Measurements from ENCODE around the gene PGM1.

Gene PGM1

DNA sequence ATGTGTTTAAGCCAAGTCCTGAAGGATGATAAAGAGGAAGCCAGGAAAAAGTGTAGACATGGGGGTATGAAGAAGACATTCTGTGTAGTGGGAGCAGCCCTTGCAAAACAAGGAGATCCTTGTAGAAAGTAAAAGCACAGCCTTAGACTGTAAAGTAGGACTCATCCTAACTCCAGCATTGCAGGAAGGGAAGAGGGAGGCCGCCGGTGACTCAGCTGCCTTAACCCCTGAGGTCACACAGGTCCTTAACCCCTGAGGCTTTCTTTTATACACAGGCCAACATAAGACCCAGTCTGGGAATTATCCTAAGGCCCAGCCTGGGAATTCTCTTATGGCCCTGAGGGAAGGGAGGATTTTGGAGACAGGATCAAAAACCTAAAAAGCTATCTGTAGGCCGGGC lies 18.0 kb downstream of the PGM1 start:
- Histone ChIP-seq H3K9me2 (replicated peaks; ENCODE audit: low read depth, low read length) (no peaks in the 10 kb centered on the region), H3K27me3 (ENCODE audit: insufficient read depth, low read length, poor library complexity, severe bottlenecking) (no peaks in the 10 kb centered on the region), H3K4me2 (ENCODE audit: low read depth, low read length, poor library complexity, severe bottlenecking) (no peak overlapping the region), H3K9ac (ENCODE audit: low read depth, low read length, poor library complexity, severe bottlenecking) (no peak overlapping the region), H3K79me2 (ENCODE audit: insufficient read depth, low read length) (peaks cover 22% of the 10 kb centered on the region; the same call in 1 of the 2 replicates), H2AFZ (ENCODE audit: low read length) (no peak overlapping the region), H3K4me1 (ENCODE audit: insufficient read depth, low read length, poor library complexity, severe bottlenecking) (peaks cover 6% of the 10 kb centered on the region), H4K20me1 (ENCODE audit: insufficient read depth, low read length, poor library complexity, severe bottlenecking) (peaks cover 8% of the 10 kb centered on the region), H3F3A (ENCODE audit: low read depth) (no peaks in the 10 kb centered on the region), H3K9me3 (ENCODE audit: insufficient read depth, low read depth, low read length) (no peaks in the 10 kb centered on the region), H3K36me3 (ENCODE audit: insufficient read depth, low read length) (peaks cover 8% of the 10 kb centered on the region; the same call in 1 of the 2 replicates), H3K4me3 (ENCODE audit: low read length, poor library complexity, severe bottlenecking) (no peak overlapping the region)
- no peak for TF ChIP-seq EZH2phosphoT487 (IDR thresholded peaks at IDR 0.05; ENCODE audit: borderline replicate concordance)
- TF ChIP-seq, protein P1, sequence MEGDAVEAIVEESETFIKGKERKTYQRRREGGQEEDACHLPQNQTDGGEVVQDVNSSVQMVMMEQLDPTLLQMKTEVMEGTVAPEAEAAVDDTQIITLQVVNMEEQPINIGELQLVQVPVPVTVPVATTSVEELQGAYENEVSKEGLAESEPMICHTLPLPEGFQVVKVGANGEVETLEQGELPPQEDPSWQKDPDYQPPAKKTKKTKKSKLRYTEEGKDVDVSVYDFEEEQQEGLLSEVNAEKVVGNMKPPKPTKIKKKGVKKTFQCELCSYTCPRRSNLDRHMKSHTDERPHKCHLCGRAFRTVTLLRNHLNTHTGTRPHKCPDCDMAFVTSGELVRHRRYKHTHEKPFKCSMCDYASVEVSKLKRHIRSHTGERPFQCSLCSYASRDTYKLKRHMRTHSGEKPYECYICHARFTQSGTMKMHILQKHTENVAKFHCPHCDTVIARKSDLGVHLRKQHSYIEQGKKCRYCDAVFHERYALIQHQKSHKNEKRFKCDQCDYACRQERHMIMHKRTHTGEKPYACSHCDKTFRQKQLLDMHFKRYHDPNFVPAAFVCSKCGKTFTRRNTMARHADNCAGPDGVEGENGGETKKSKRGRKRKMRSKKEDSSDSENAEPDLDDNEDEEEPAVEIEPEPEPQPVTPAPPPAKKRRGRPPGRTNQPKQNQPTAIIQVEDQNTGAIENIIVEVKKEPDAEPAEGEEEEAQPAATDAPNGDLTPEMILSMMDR (conservative IDR thresholded peaks at IDR 0.05; ENCODE audit: low read length): no peak

DNA sequence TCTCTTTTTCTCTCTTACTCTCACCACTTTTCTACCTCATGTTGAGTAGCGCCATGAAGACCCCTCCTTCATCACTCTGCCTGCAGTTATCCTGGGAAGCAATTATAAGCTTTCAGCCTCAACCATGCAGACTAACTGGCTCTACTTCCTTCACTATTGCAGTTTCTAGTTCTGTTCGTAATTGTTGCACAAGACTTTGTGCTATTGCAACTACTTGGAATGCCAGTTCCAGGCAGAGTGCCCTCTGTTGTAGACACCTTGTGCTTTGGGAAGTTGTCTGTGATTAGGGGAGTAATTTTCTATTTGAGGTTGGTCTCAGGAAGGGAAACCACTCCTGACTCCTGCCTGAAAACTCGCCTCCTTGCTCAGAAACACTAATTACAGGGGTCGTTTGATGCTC lies 19.4 kb downstream of the PGM1 start:
- H3K4me2 ChIP-seq (ENCODE audit: low read depth, low read length, poor library complexity, severe bottlenecking): no peak overlapping the region
- no peak overlapping the region for H3K9ac ChIP-seq (ENCODE audit: low read depth, low read length, poor library complexity, severe bottlenecking)
- H3K9me2 ChIP-seq (replicated peaks; ENCODE audit: low read depth, low read length): no peaks in the 10 kb centered on the region
- H3K79me2 ChIP-seq (ENCODE audit: insufficient read depth, low read length): peaks cover 33% of the 10 kb centered on the region; the same call in 1 of the 2 replicates
- no peak overlapping the region for H3K4me3 ChIP-seq (ENCODE audit: low read length, poor library complexity, severe bottlenecking)
- H3K27me3 ChIP-seq (ENCODE audit: insufficient read depth, low read length, poor library complexity, severe bottlenecking): no peaks in the 10 kb centered on the region
- no peak overlapping the region for H2AFZ ChIP-seq (ENCODE audit: low read length)
- H3K36me3 ChIP-seq (ENCODE audit: insufficient read depth, low read length): peaks cover 16% of the 10 kb centered on the region; the same call in 1 of the 2 replicates
- peaks cover 6% of the 10 kb centered on the region for H3K4me1 ChIP-seq (ENCODE audit: insufficient read depth, low read length, poor library complexity, severe bottlenecking)
- peaks cover 8% of the 10 kb centered on the region for H4K20me1 ChIP-seq (ENCODE audit: insufficient read depth, low read length, poor library complexity, severe bottlenecking)
- H3K9me3 ChIP-seq (ENCODE audit: insufficient read depth, low read depth, low read length): no peaks in the 10 kb centered on the region
- TF ChIP-seq EZH2phosphoT487 (IDR thresholded peaks at IDR 0.05; ENCODE audit: borderline replicate concordance): no peak
- TF ChIP-seq, protein P1 (conservative IDR thresholded peaks at IDR 0.05; ENCODE audit: low read length): no peak
- no peaks in the 10 kb centered on the region for H3F3A ChIP-seq (ENCODE audit: low read depth)

DNA sequence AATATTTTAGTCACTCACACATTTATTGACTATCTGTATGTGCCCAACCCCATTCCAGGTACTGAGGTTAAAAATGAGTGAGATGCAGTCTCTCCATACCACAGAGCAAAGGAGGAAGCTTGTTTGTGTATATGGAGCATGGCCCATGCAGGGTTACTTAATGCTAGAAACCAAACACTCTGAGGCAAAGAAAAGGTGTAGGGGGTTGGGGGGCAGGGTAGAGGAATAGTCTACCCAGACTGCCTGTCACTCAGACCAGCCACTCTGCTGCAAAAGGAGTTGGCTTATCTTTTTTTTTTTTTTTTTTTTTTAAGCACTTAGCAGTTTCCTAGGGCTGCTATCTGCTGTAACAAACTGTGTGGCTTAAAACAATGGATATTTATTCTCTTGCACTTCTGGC lies 19.8 kb downstream of the PGM1 start:
- no peak overlapping the region for H3K4me3 ChIP-seq (ENCODE audit: low read length, poor library complexity, severe bottlenecking)
- no peaks in the 10 kb centered on the region for H3F3A ChIP-seq (ENCODE audit: low read depth)
- H3K79me2 ChIP-seq (ENCODE audit: insufficient read depth, low read length): peaks cover 33% of the 10 kb centered on the region; the same call in 1 of the 2 replicates
- TF ChIP-seq, protein P1 (conservative IDR thresholded peaks at IDR 0.05; ENCODE audit: low read length): no peak
- no peak for TF ChIP-seq EZH2phosphoT487 (IDR thresholded peaks at IDR 0.05; ENCODE audit: borderline replicate concordance)
- H2AFZ ChIP-seq (ENCODE audit: low read length): no peak overlapping the region
- H3K27me3 ChIP-seq (ENCODE audit: insufficient read depth, low read length, poor library complexity, severe bottlenecking): no peaks in the 10 kb centered on the region
- H3K9me2 ChIP-seq (replicated peaks; ENCODE audit: low read depth, low read length): no peaks in the 10 kb centered on the region
- no peak overlapping the region for H3K9ac ChIP-seq (ENCODE audit: low read depth, low read length, poor library complexity, severe bottlenecking)
- peaks cover 6% of the 10 kb centered on the region for H3K4me1 ChIP-seq (ENCODE audit: insufficient read depth, low read length, poor library complexity, severe bottlenecking)
- peaks cover 16% of the 10 kb centered on the region; the same call in 1 of the 2 replicates for H3K36me3 ChIP-seq (ENCODE audit: insufficient read depth, low read length)
- H3K4me2 ChIP-seq (ENCODE audit: low read depth, low read length, poor library complexity, severe bottlenecking): no peak overlapping the region
- no peaks in the 10 kb centered on the region for H3K9me3 ChIP-seq (ENCODE audit: insufficient read depth, low read depth, low read length)
- peaks cover 8% of the 10 kb centered on the region for H4K20me1 ChIP-seq (ENCODE audit: insufficient read depth, low read length, poor library complexity, severe bottlenecking)
